ENCODE results near the gene GPR146. TPM values are rescaled to one million over a fixed set of nuclear protein-coding genes. Genes with fewer than 3 reads are reported as not detected.

GPR146 gene
- total RNA-seq, 1 donor from 2014 or later = 3.1 TPM

DNA sequence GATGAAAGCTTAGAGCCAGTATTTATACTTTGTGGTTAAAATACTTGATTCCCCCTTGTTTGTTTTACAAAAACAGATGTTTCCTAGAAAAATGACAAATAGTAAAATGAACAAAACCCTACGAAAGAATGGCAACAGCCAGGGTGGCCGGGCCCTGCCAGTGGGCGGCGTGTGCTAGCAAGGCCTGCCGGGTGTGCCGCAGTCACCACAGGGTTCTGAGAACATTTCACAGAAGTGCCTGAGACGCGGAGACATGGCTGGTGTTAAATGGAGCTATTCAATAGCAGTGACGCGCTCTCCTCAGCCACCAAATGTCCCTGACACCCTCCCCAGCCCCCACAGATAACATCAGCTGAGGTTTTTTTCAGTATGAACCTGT, 14.5 kb downstream of the GPR146 start:
- TF ChIP-seq, protein P1, sequence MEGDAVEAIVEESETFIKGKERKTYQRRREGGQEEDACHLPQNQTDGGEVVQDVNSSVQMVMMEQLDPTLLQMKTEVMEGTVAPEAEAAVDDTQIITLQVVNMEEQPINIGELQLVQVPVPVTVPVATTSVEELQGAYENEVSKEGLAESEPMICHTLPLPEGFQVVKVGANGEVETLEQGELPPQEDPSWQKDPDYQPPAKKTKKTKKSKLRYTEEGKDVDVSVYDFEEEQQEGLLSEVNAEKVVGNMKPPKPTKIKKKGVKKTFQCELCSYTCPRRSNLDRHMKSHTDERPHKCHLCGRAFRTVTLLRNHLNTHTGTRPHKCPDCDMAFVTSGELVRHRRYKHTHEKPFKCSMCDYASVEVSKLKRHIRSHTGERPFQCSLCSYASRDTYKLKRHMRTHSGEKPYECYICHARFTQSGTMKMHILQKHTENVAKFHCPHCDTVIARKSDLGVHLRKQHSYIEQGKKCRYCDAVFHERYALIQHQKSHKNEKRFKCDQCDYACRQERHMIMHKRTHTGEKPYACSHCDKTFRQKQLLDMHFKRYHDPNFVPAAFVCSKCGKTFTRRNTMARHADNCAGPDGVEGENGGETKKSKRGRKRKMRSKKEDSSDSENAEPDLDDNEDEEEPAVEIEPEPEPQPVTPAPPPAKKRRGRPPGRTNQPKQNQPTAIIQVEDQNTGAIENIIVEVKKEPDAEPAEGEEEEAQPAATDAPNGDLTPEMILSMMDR (IDR thresholded peaks at IDR 0.05; ENCODE audit: partially characterized antibody, unreplicated experiment) = no peak
- no peaks in the 10 kb centered on the region for H3K36me3 Mint-ChIP-seq (ENCODE audit: unreplicated experiment)
- peak overlapping the region; percentile 34 for H3K4me3 Mint-ChIP-seq (ENCODE audit: unreplicated experiment)
- H3K27me3 Mint-ChIP-seq (ENCODE audit: unreplicated experiment) = peaks cover 10% of the 10 kb centered on the region
- H3K9me3 Mint-ChIP-seq (ENCODE audit: unreplicated experiment) = peaks cover 7% of the 10 kb centered on the region
- H3K4me1 Mint-ChIP-seq (ENCODE audit: low read depth, unreplicated experiment) = peaks cover 12% of the 10 kb centered on the region
- DNase-seq = no peak
- H3K27ac Mint-ChIP-seq (ENCODE audit: unreplicated experiment) = peak overlapping the region; percentile 64

DNA sequence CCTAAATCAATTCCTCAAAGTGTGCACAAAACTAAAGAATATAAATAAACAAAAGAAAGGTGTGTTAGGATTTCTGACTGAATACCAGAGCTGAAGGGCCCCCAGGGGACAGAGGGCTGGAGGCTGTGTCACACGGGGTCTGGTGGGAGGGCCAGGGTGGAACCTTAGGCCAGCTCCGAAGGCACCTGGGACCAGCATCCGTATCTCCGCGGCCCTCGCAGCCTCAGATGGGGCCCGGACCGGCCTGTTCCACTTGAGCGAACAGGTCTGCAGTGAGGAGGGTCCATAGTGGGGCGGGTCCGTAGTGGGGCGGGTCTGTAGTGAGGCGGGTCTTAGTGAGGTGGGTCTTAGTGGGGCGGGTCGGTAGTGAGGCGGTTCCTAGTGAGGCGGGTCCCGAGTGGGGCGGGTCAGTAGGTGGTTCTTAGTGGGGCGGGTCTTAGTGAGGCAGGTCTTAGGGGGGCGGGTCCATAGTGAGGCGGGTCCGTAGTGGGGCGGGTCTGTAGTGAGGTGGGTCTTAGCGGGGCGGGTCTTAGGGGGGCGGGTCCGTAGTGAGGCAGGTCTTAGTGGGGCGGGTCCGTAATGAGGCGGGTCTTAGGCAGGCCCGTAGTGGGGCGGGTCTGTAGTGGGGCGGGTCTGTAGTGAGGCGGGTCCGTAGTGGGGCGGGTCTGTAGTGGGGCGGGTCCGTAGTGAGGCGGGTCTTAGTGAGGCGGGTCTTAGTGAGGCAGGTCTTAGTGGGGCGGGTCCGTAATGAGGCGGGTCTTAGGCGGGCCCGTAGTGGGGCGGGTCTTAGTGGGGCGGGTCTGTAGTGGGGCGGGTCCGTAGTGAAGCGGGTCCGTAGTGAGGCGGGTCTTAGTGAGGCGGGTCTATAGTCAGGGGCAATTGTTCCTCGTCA, 15.1 kb downstream of the GPR146 start:
- H3K9me3 Mint-ChIP-seq (ENCODE audit: unreplicated experiment) = peaks cover 7% of the 10 kb centered on the region
- DNase-seq = peak; percentile 68
- H3K4me1 Mint-ChIP-seq (ENCODE audit: low read depth, unreplicated experiment) = peaks cover 17% of the 10 kb centered on the region
- peaks cover 12% of the 10 kb centered on the region for H3K27me3 Mint-ChIP-seq (ENCODE audit: unreplicated experiment)
- no peaks in the 10 kb centered on the region for H3K36me3 Mint-ChIP-seq (ENCODE audit: unreplicated experiment)
- TF ChIP-seq, protein P1 (IDR thresholded peaks at IDR 0.05; ENCODE audit: partially characterized antibody, unreplicated experiment) = no peak
- H3K4me3 Mint-ChIP-seq (ENCODE audit: unreplicated experiment) = peak overlapping the region; percentile 34
- peak overlapping the region; percentile 33 for H3K27ac Mint-ChIP-seq (ENCODE audit: unreplicated experiment)

DNA sequence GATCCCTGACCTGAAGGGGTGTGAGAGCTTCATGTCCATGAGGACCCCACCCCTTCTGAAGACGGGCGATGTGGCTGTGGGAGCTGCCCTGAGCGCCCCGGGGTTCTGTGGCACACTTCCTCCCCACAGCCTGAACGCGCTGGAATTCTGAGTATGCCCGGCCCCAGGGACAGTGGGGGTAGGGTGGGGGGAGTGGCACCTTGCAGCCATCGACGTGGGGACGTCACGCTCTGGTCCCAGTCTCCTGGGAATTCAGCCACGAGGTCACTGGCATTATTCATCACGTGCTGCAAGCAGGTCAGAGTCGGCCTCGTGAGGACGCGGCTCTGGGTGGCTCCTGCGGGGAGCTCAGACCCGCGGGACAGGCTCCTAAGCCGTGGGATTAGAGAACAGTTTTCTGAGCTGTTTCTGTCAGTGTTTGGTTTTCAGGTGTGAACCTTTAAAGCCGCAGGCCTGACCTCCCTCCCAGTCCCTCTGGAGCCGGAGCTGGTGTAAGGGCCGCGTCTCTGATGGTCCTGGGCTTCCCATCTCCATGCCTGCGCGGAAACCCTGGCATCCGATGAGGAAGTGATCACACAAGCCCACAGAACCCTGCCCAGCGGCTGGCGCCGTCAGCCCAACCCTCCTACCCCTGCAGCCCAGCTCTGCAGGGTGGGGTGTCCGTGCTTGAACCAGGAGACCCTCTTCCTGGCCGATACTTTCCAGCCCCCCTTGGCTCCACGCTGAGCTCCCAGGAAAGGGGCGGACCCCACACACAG, 16.1 kb downstream of the GPR146 start:
- Mint-ChIP-seq H3K27ac (ENCODE audit: unreplicated experiment) (no peak overlapping the region), H3K4me3 (ENCODE audit: unreplicated experiment) (peak overlapping the region; percentile 30), H3K4me1 (ENCODE audit: low read depth, unreplicated experiment) (peaks cover 18% of the 10 kb centered on the region), H3K27me3 (ENCODE audit: unreplicated experiment) (peaks cover 12% of the 10 kb centered on the region), H3K9me3 (ENCODE audit: unreplicated experiment) (peaks cover 6% of the 10 kb centered on the region), H3K36me3 (ENCODE audit: unreplicated experiment) (no peaks in the 10 kb centered on the region)
- DNase-seq = no peak
- TF ChIP-seq, protein P1 (IDR thresholded peaks at IDR 0.05; ENCODE audit: partially characterized antibody, unreplicated experiment) = no peak

DNA sequence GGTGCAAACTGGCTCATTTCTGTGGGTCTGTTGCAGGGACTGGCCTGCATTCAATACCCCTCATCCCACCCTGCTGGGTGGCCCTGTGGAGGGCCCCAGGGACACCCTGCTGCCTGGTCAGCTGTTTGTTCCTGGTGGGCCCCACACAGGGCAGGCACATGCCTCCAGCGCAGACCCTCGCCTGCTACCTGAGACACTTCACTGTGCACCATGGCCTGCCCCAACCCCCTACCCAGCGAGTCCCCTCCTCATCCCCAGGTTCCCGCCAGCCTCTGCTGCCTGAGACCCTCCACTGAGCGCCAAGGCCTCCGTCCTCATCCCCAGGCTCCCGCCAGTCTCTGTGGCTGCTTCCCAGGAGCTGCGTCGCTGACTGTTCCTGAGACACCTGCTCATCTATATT, 16.8 kb downstream of the GPR146 start:
- Mint-ChIP-seq H3K27ac (ENCODE audit: unreplicated experiment) (no peak overlapping the region), H3K36me3 (ENCODE audit: unreplicated experiment) (no peaks in the 10 kb centered on the region), H3K9me3 (ENCODE audit: unreplicated experiment) (peaks cover 6% of the 10 kb centered on the region), H3K4me3 (ENCODE audit: unreplicated experiment) (no peak overlapping the region), H3K27me3 (ENCODE audit: unreplicated experiment) (peaks cover 12% of the 10 kb centered on the region), H3K4me1 (ENCODE audit: low read depth, unreplicated experiment) (peaks cover 18% of the 10 kb centered on the region)
- DNase-seq = no peak
- TF ChIP-seq, protein P1 (IDR thresholded peaks at IDR 0.05; ENCODE audit: partially characterized antibody, unreplicated experiment) = no peak

Measured in glutamatergic neuron (in vitro differentiated cells).